NCI-H2107 treated with DMSO at 0.1 percent for 48 hours (cell line): ENCODE results near the gene CHRNA9.

Source experiments
- DNase-seq: peaks from one replicate; lab custom pipeline; 2025; ENCODE audit not compliant: unreplicated experiment; lab: John Stamatoyannopoulos, UW

The CHRNA9 gene

GRCh38 chr4:40337051-40337450, 1.9 kb downstream of the CHRNA9 start:
- DNase-seq: peak; percentile 29

DNA sequence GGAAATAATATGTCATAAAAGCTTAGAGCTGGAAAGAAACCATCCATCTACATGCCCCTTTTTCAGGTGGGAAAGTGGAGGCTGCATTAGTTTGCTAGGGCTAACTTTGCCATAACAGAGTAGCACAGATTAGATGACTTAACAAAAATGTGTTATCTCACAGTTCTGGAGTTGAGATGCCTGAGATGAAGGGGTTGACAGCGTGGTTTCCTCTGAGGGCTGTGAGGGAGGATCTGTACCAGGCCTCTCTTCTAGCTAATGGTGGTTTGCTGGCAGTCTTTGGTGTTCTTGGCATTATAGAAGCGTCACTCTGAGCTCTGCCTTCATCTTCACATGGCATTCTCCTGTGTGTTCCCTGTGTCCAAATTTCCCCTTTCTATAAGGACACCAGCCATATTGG, 2.4 kb downstream of the CHRNA9 start:
- no peak for DNase-seq

- no peak for DNase-seq
Observed at GRCh38 chr4:40340030-40340429, 4.9 kb downstream of the CHRNA9 start.

DNA sequence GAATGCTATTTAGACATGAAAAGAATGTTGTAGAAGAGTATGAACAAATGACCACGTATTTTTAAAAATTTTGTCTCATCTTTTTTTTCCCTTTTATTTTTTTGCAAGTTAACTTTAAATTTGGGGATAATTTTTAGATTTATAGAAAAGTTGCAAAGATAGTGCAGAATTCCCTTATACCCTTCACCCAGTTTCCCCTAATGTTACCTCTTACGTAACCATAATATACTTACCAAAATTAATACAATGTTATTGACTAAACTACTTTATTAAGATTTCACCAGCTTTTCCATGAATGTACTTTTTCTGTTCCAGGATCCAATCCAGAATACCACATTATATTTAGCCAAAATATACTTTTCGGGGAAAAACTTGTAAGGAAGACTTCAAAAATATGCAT, 12.3 kb downstream of the CHRNA9 start:
- DNase-seq: no peak

- no peak for DNase-seq
Observed at GRCh38 chr4:40348000-40348399, 12.9 kb downstream of the CHRNA9 start.

GRCh38 chr4:40349561-40350198, 14.5 kb downstream of the CHRNA9 start:
- DNase-seq: no peak

GRCh38 chr4:40350627-40351227, 15.6 kb downstream of the CHRNA9 start:
- no peak for DNase-seq

DNA sequence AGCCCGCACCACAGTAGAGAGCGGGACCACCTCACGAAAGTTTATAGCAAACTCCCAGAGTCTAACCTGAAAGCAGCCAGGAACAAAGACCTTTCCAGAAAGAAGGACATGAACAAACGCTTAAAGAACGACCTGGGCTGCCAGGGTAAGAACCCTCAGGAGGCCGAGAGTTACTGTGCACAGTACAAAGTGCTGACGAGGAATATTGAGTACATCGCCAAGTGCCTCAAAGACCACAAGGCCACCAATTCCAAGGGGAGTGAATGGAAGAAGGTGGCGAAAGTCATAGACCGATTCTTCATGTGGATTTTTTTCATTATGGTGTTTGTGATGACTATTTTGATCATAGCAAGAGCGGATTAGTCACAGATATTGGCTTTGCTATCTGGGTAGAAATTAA, 19.0 kb downstream of the CHRNA9 start:
- no peak for DNase-seq

GRCh38 chr4:40355131-40355530, 20.0 kb downstream of the CHRNA9 start:
- DNase-seq: no peak

DNA sequence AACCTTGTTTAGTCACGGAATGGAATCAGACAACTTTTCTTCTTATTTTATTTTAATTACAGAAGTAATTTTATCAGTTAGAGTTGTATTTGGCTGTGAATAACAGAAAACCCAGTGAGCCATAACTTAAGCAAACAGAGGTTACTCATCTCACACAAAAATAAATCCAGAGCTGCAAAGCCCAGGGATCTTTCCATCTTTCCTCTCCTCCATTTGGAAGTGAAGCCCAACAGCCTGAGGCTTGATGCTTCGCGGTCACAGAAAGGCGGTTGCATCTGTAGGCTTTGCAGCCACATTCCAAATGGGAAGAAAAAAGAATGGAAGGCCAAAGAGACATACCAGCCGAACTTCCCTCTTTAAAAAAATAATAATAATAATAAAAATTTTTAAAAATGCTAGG, 22.6 kb downstream of the CHRNA9 start:
- no peak for DNase-seq

- DNase-seq: no peak
Observed at GRCh38 chr4:40361338-40361737, 26.2 kb downstream of the CHRNA9 start.

DNA sequence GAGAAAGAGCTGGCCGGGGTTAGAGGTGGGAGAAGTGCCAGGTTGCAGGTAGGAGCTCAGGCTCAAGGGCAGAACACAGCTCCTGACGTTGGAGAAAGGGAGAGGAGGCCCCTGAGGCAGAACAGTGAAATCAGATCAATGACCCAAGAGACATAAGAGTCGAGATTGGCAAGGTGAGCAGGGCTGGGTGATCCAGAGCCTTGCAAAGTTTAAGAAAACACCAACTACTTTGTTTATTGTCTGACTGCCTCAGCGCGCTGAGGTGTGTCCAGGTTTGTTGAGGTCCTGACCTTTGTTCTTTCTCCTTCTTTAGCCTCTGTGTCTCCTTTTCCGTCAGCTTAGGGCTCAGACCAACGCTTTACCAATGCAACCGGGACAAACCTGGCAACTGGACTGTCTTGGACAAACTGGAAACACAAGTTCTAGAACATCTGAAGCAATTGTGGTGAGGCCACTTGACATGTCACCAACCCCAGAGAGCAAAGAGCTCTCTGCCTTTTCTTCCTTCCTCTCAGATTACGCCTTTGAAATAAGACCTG, 28.3 kb downstream of the CHRNA9 start:
- no peak for DNase-seq

- DNase-seq: peak; percentile 68
Observed at GRCh38 chr4:40363945-40364344, 28.8 kb downstream of the CHRNA9 start.

- no peak for DNase-seq
Observed at GRCh38 chr4:40365766-40366165, 30.6 kb downstream of the CHRNA9 start.

DNA sequence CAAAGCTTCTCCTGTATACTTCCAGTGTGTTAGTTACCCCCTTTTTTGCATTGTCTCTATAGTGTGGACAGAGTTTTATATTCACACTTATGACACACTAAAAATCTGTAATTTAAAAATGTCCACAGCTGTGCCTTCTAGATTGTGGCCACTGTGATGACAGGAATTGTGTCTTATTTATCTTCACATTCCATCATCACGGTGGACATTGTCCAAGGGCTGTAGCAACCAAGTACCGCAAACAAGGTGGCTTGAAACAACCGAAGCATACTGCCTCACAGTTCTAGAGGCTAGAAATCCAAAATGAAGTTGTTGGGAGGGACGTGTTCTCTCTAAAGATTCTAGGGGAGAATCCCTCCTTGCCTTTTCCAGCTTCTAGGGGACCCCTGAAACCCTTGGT, 32.3 kb downstream of the CHRNA9 start:
- DNase-seq: no peak

- no peak for DNase-seq
Observed at GRCh38 chr4:40369437-40370274, 34.5 kb downstream of the CHRNA9 start.

DNA sequence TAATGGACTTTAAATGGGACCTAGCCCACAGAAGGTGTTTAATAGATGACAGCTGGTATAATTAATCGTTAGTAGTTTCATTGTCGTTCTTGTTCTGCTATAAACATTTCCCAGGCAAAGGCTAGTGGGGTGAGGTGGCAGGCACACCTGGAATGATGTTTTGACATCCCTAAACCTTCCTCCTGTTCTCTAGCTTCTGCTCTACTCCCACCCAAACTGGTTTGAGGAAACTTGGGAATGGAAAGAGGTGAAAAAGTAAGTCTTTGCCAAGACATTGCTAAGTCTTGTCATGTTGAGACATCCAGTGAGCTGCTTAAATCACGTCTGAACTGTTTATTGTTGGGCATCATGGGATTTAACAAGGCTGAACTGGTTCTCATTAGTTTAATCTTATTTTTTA, 37.5 kb downstream of the CHRNA9 start:
- no peak for DNase-seq

GRCh38 chr4:40373636-40374035, 38.5 kb downstream of the CHRNA9 start:
- DNase-seq: no peak

DNA sequence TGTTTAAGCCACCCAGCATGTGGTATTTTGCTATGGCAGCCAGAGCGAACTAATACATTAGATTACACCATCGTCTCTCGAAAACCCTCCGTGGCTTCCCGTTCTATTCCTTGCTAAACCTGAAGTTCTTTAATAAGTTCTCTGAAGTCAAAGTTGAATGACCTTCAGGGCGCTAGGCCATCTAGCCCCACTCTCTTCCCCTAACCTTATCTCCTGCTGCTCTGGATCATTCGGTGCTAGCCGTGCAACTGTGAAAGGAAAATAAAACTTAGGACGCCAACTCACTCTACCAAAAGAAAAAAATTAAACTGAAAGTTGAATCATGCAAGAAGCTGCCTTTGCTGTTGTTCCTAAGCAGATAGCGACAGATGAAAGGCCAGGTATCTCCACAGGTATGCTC, 40.0 kb downstream of the CHRNA9 start:
- no peak for DNase-seq

- DNase-seq: no peak
Observed at GRCh38 chr4:40375620-40376019, 40.5 kb downstream of the CHRNA9 start.

DNA sequence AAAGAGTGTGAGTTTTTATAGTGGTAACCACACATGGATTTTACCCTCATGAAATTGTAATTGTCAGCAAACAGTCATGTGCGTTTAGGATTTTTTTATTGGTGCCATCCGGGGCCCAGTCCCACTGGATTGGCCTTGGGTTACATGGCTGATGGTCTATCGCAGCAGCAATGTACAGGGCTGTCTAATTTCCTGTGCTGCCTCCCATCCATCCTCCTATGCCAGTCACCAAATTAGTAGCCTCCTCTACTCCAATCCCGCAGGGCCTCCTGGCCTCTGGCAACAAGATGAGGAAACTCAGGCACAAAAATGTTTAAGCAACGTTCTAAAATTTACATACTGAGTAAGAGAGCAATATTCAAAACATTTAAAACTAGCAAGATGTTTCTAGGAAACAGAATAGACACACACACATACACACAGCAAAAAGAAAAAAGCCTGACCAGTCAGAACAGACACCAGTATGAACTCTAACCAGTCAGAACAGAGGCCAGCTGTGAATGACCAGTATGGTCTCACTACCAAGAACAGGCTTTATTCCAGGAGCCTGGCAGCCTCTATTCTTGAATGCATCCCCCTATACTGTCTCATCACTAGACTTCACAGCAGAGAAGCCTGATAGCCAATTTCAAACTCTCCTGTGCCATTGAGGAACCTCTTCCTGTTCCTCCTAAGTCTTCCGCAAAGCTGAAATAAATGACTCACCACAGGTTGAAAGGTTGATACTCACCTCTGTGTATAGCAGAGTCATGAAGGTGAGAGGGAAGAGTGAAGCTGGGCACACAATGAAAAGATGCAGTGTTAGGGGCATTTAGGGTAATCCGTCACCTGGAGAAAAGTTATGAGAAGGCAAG, 42.6 kb downstream of the CHRNA9 start:
- DNase-seq: no peak
